Fibroblast of villous mesenchyme (primary cell): ENCODE results near the gene PML. TPM values are rescaled to one million over a fixed set of nuclear protein-coding genes. Genes with fewer than 3 reads are reported as not detected.
A peak's percentile ranks its signal among the peaks of the same experiment; 100 is the strongest.

ENCODE experiments used
- DNase-seq: peaks from one replicate; pipeline ENCODE4 v3.0.0-alpha.2; 2010; ENCODE audit warnings: low read depth
- H3K4me3 ChIP-seq: 2 replicates; pipeline ENCODE4 v1.5.1; 2011; ENCODE audit warnings: low read depth, mild to moderate bottlenecking, low read length
- total RNA-seq: library from RNA; depleted of rRNA; stranded (reverse); fragments of >200 nt; gene quantifications from 2 replicates; pipeline ENCODE4 v1.2.3, GENCODE V29; 2012
- TF ChIP-seq, protein P1 (sequence below): IDR thresholded peaks from 2 replicates; pipeline ENCODE4 v1.5.1; 2012; ENCODE audit warnings: low read depth, mild to moderate bottlenecking, low read length; ENCODE audit not compliant: insufficient read depth

The PML gene
- total RNA-seq, 1 donor = 56.1 TPM

DNA sequence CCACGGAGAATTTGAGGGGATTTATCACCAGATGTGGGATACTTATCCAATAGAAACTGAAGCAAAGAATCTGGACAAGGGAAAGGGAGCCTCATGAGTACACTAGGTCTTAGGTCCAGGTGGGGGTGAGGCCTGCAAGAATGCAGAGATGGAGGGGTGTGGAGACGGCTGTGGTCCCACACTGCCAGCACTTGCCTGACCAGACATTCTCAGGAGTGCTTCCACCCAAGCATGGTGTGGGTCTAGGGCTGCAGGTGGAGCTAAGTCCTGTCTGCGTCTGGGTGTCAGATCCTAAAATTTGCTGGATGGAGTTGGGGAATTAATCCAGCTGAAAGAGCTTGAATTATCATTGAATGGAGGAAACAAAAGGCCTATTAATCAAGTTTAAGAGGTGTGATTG lies 14.4 kb downstream of the PML start:
- DNase-seq = no peak
- TF ChIP-seq, protein P1, sequence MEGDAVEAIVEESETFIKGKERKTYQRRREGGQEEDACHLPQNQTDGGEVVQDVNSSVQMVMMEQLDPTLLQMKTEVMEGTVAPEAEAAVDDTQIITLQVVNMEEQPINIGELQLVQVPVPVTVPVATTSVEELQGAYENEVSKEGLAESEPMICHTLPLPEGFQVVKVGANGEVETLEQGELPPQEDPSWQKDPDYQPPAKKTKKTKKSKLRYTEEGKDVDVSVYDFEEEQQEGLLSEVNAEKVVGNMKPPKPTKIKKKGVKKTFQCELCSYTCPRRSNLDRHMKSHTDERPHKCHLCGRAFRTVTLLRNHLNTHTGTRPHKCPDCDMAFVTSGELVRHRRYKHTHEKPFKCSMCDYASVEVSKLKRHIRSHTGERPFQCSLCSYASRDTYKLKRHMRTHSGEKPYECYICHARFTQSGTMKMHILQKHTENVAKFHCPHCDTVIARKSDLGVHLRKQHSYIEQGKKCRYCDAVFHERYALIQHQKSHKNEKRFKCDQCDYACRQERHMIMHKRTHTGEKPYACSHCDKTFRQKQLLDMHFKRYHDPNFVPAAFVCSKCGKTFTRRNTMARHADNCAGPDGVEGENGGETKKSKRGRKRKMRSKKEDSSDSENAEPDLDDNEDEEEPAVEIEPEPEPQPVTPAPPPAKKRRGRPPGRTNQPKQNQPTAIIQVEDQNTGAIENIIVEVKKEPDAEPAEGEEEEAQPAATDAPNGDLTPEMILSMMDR = no peak
- H3K4me3 ChIP-seq = no peak overlapping the region

DNA sequence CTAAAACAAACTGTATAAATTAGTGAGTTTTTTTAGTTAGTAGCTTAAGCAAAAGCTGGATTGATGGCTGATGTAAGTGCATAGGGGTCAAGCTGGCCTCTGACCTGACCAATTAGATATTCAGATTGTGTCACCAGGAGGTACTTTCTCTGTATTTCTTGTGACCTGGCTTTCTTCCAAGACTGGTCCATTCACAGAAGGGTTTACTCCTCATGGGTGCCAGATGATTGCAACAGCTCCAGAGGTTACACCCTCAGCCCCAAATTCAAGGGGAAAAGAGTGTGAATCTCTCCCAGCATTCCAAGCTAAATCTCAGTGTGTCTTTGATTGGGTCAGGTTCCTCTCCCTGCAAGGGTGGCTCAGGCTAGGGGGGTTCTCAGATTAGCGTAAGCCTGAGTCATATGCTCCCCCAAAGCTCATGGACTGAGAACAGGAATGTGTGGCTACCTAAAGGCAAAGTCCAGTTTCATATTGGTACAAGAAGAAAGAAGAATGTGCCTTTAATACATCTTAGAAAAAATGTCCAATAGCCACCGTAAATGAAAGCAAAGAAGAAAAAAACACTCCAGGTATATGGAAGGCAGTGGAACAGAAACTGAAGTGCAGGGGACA lies 16.5 kb downstream of the PML start:
- DNase-seq = peak; percentile 57
- no peak overlapping the region for H3K4me3 ChIP-seq

DNA sequence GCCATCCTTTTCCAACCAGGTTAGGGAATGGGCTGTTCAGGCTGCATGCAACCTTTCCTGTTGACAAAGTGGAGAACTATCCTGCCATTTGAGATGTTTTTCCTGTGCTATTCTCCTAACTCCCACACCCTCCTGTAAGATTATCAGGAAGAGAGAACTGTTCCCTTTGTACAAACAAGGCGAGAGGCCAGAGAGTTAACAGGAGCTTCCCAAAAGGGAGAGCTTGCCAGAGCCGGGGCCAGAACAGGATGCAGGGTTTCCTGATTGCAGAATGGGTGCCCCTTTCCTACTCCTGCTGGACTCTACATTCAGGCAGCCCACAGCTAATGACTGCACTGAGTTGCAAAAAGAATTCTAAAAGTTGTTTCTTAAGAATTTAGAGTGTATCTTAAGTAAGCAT lies 17.1 kb downstream of the PML start:
- H3K4me3 ChIP-seq = no peak overlapping the region
- peak; percentile 60 for DNase-seq
- TF ChIP-seq, protein P1 = no peak

More for the DNA sequence above, 16.5 kb downstream of the PML start:
- TF ChIP-seq, protein P1 = no peak

DNA sequence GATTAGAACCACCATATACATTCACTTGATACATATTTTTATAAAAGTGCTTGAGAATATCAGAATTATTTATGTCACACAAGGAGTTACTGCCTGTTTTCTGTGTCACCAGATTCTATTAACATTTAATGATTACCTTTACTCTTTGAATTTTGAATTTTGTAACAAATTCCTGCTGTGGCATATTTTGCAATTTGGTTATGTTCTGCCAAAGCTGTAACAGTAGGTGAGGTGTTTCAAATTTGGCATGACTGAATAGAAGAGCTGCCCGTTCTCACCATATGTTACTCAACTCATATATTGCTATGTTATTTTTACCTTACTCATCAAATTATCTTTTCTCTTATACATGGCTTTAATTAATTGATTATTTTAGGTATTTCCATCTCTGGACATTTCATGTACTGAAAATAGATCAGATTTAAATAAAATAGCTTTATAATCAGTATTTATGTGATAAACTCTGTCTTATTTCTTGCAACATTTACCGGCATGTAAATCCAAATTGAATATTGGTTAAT lies 18.9 kb downstream of the PML start:
- no peak overlapping the region for H3K4me3 ChIP-seq
- TF ChIP-seq, protein P1 = no peak
- DNase-seq = no peak

DNA sequence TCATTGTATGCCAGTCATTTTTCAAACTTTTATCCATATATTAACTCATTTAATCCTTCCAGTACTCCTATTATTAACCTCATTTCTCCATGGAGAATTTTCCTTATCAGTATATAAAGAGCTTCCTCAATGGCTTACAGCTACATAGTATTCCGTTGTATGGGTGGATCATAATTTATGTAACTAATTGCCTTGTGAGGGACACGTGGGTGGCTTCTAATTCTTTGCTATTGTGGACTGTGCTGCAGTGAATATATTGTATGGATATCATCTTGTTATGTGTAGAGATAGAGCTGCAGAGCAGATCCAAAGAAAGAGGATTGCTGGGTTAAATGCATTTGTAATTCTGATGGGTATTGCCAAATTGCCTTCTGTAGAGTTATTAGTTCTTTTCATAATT lies 25.2 kb downstream of the PML start:
- no peak overlapping the region for H3K4me3 ChIP-seq
- TF ChIP-seq, protein P1 = no peak
- no peak for DNase-seq

DNA sequence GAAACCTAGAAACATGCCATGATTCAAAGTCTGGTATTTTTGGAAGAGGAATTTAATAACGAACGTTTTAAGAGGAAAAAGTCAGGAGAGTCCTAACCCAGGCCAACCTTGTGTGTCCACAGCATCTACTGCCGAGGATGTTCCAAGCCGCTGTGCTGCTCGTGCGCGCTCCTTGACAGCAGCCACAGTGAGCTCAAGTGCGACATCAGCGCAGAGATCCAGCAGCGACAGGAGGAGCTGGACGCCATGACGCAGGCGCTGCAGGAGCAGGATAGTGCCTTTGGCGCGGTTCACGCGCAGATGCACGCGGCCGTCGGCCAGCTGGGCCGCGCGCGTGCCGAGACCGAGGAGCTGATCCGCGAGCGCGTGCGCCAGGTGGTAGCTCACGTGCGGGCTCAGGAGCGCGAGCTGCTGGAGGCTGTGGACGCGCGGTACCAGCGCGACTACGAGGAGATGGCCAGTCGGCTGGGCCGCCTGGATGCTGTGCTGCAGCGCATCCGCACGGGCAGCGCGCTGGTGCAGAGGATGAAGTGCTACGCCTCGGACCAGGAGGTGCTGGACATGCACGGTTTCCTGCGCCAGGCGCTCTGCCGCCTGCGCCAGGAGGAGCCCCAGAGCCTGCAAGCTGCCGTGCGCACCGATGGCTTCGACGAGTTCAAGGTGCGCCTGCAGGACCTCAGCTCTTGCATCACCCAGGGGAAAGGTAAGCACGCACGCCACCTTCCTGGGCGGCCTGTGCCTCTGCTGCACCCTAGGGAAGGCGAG lies 28.4 kb downstream of the PML start:
- no peak for DNase-seq
- TF ChIP-seq, protein P1 = no peak
- no peak overlapping the region for H3K4me3 ChIP-seq
